Stimulated activated CD4-positive, alpha-beta T cell treated with anti-CD3 and anti-CD28 coated beads, Interleukin-12 subunit alpha, Interleukin-12 subunit beta, amount 100 ng/mL, for 48 hours (primary cell): ENCODE data around the gene MALRD1.

Experiments
- DNase-seq, 3 donors: peaks; one replicate each; pipeline ENCODE4 v3.0.0-alpha.2; 2020; ENCODE audit warnings: low read depth in 2 of 3, low spot score in 1 of 3

The MALRD1 gene

GRCh38 chr10:19333631-19334030 lies 285.0 kb downstream of the MALRD1 start:
- no peak for DNase-seq

- no peak for DNase-seq
These were observed 299.0 kb downstream of the MALRD1 start for GRCh38 chr10:19347621-19348020.

- DNase-seq: no peak
These were observed 318.6 kb downstream of the MALRD1 start for GRCh38 chr10:19367176-19367575.

- no peak for DNase-seq
These were observed 325.4 kb downstream of the MALRD1 start for GRCh38 chr10:19373988-19374387.

- no peak for DNase-seq
These were observed 337.3 kb downstream of the MALRD1 start for GRCh38 chr10:19385846-19386450.

- DNase-seq: no peak
These were observed 360.3 kb downstream of the MALRD1 start for GRCh38 chr10:19408924-19409323.

GRCh38 chr10:19411119-19411518 lies 362.5 kb downstream of the MALRD1 start:
- DNase-seq: no peak

GRCh38 chr10:19412531-19412930 lies 363.9 kb downstream of the MALRD1 start:
- no peak for DNase-seq

- DNase-seq: no peak
These were observed 367.6 kb downstream of the MALRD1 start for GRCh38 chr10:19416164-19416563.

- DNase-seq: no peak
These were observed 369.1 kb downstream of the MALRD1 start for GRCh38 chr10:19417740-19418139.

GRCh38 chr10:19421674-19422073 lies 373.1 kb downstream of the MALRD1 start:
- no peak for DNase-seq

GRCh38 chr10:19426034-19426433 lies 377.4 kb downstream of the MALRD1 start:
- DNase-seq: no peak

GRCh38 chr10:19431622-19432351 lies 383.2 kb downstream of the MALRD1 start:
- DNase-seq: no peak

- no peak for DNase-seq
These were observed 401.3 kb downstream of the MALRD1 start for GRCh38 chr10:19449860-19450259.

GRCh38 chr10:19451356-19451755 lies 402.8 kb downstream of the MALRD1 start:
- DNase-seq: no peak

- DNase-seq: no peak
These were observed 403.3 kb downstream of the MALRD1 start for GRCh38 chr10:19451937-19452336.

- no peak for DNase-seq
These were observed 405.4 kb downstream of the MALRD1 start for GRCh38 chr10:19453967-19454366.

- no peak for DNase-seq
These were observed 413.0 kb downstream of the MALRD1 start for GRCh38 chr10:19461588-19461987.

- DNase-seq: no peak
These were observed 418.1 kb downstream of the MALRD1 start for GRCh38 chr10:19466709-19467108.

- no peak for DNase-seq
These were observed 419.8 kb downstream of the MALRD1 start for GRCh38 chr10:19468413-19468812.

- no peak for DNase-seq
These were observed 420.9 kb downstream of the MALRD1 start for GRCh38 chr10:19469521-19469920.

GRCh38 chr10:19479854-19480253 lies 431.3 kb downstream of the MALRD1 start:
- DNase-seq: no peak

- DNase-seq: no peak
These were observed 431.8 kb downstream of the MALRD1 start for GRCh38 chr10:19480353-19480752.
